ENCODE results near the gene CIAO3. TPM values are rescaled to one million over a fixed set of nuclear protein-coding genes. Genes with fewer than 3 reads are reported as not detected.

Gene CIAO3
- total RNA-seq, 1 donor from 2014 or later, result 46.0 TPM

DNA sequence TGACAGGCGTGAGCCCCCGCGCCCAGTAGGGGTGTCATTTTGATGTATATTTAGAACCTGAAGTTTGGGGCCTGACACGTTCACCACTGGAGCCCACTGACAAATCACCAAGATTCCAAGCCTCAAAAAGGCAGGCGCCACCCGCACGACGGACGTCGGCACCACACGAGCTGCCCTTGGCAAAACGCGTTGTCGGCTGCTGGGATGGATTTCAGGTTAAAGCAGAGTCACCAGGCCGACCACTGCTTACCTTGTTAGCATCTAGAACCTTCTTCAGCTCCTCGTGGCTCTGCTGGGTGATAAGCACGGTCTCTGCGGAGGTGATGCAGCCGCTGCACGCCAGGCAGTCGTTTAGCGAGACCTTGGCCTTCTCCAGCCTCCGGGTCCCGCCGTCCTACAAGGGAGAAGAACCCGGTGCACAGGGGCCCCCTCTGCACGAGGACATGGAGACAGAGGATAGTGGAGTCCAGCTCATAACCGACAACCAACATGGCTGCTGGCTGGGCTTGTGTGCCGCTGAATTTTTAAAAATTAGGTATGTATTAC, 3.8 kb downstream of the CIAO3 start:
- TF ChIP-seq, protein P1, sequence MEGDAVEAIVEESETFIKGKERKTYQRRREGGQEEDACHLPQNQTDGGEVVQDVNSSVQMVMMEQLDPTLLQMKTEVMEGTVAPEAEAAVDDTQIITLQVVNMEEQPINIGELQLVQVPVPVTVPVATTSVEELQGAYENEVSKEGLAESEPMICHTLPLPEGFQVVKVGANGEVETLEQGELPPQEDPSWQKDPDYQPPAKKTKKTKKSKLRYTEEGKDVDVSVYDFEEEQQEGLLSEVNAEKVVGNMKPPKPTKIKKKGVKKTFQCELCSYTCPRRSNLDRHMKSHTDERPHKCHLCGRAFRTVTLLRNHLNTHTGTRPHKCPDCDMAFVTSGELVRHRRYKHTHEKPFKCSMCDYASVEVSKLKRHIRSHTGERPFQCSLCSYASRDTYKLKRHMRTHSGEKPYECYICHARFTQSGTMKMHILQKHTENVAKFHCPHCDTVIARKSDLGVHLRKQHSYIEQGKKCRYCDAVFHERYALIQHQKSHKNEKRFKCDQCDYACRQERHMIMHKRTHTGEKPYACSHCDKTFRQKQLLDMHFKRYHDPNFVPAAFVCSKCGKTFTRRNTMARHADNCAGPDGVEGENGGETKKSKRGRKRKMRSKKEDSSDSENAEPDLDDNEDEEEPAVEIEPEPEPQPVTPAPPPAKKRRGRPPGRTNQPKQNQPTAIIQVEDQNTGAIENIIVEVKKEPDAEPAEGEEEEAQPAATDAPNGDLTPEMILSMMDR (IDR thresholded peaks at IDR 0.05; ENCODE audit: unreplicated experiment), result no peak
- Mint-ChIP-seq H3K27me3 (ENCODE audit: low read depth) (no peaks in the 10 kb centered on the region), H3K4me1 (peaks cover 9% of the 10 kb centered on the region), H3K9me3 (no peaks in the 10 kb centered on the region), H3K27ac (no peak overlapping the region), H3K36me3 (peaks cover 11% of the 10 kb centered on the region), H3K4me3 (no peak overlapping the region)
- DNase-seq (ENCODE audit: low spot score in 2 of 2, unreplicated experiment in 2 of 2), result no peak

DNA sequence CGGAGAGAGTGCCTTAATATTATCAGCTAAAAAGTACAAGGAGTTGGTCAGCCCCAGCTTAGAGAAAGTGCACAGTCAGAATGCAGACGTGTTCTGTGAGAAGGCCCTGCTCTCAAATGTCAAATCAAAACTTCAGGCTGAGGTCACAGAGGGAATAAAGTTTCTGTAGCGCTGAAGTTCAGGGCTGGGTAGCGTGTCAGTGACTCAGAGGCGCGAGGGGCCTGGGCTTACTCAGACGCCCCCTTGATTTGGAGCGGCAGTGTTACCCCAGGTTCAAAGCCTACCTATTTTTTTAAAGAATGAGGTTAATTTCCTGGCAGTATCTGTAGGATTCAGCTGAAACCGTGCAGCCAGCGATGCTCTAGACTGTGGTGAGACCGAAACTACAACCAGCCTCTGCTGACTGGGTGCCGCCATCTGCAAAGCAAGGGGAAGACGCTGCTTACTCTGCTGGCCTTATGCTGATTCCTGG, 4.8 kb downstream of the CIAO3 start:
- DNase-seq (ENCODE audit: low spot score in 2 of 2, unreplicated experiment in 2 of 2), result no peak
- TF ChIP-seq, protein P1 (IDR thresholded peaks at IDR 0.05; ENCODE audit: unreplicated experiment), result no peak
- Mint-ChIP-seq H3K36me3 (peaks cover 11% of the 10 kb centered on the region), H3K27me3 (ENCODE audit: low read depth) (no peaks in the 10 kb centered on the region), H3K4me1 (peaks cover 7% of the 10 kb centered on the region), H3K27ac (no peak overlapping the region), H3K9me3 (no peaks in the 10 kb centered on the region), H3K4me3 (no peak overlapping the region)

DNA sequence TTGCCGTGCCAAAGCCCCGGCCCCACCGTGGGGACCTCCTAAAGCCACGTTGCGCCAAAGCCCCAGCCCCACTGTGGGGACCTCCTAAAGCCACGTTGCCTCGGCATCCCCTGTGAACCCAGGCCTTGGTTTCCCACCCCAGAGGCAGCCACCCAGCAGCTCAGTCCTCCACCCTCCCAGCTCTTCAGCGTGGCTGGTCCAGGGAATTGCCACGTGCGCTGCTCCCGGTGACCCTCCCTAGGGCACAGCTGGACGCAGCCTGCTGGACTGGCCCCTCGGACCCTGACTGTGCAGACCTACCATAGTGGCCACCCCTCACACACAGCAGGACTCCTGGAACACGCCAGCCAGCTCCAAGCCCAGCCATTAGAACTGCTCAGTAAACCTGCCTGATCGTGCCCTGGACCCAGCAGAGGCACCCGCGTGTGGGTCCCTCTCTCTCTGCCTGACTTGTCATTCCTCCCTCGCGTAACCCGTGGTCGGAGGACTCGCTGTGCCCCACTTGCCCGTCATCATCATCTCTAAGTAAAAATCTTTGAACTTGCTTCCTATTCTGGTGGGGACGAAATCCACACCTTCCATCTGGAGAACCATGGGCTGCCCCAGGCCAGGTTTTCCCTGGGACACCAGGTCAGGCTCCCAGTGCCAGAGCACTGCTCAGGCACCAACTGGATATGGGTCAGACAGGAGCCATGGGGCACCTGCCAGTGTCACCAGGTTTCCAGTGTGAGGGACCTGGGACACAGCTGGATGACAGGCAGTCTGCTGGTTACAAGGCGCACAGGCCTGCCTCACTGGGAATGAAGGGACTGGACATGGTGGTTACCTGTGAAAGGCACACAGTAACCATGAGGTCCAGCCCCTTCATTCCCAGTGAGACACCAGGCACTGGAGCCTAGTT, 5.6 kb downstream of the CIAO3 start:
- no peaks in the 10 kb centered on the region for H3K9me3 Mint-ChIP-seq
- TF ChIP-seq, protein P1 (IDR thresholded peaks at IDR 0.05; ENCODE audit: unreplicated experiment), result no peak
- peaks cover 7% of the 10 kb centered on the region for H3K4me1 Mint-ChIP-seq
- H3K36me3 Mint-ChIP-seq, result peaks cover 11% of the 10 kb centered on the region
- H3K4me3 Mint-ChIP-seq, result no peak overlapping the region
- H3K27ac Mint-ChIP-seq, result no peak overlapping the region
- DNase-seq (ENCODE audit: low spot score in 2 of 2, unreplicated experiment in 2 of 2), result no peak
- no peaks in the 10 kb centered on the region for H3K27me3 Mint-ChIP-seq (ENCODE audit: low read depth)

DNA sequence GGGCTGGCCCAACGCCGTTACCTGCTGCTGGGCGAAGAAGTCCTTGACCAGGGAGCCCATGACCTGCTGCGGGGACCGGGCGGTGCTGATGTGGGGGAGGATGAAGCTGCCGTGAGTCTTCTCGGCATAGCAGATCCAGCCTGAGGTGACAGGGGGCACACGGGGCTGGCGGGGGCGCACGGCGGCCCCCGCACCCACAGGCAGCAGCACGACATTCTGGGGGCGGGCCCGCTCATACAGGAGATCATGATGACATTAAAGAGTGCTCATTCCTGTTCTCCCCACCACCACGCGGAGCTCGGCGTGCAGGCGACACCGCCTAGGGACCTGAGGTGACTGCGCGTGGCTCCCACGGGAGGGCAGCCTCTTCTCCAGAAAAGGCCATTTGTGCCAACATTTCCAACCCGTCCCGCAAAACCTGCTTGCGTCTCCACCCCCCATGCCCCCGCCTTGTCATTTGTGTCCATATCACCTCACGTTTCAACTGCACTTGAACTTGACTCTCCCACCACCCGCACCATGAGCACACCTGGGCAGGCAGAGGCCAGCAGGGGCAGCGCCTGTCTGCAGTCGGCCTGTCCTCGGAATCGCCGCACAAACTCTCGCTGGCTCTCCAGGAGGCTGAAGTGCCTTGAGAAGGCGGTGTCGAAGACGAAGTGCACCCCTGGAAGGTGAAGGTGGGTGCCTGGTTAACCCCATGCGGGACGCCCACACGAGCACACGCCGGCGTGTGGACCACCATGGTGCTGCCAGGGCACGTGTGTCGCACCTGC, 6.4 kb downstream of the CIAO3 start:
- H3K36me3 Mint-ChIP-seq, result peaks cover 11% of the 10 kb centered on the region
- no peaks in the 10 kb centered on the region for H3K27me3 Mint-ChIP-seq (ENCODE audit: low read depth)
- no peaks in the 10 kb centered on the region for H3K4me1 Mint-ChIP-seq
- no peak overlapping the region for H3K4me3 Mint-ChIP-seq
- H3K27ac Mint-ChIP-seq, result no peak overlapping the region
- peak in 1 of 2 experiments; percentile 15 for DNase-seq (ENCODE audit: low spot score in 2 of 2, unreplicated experiment in 2 of 2)
- no peaks in the 10 kb centered on the region for H3K9me3 Mint-ChIP-seq
- TF ChIP-seq, protein P1 (IDR thresholded peaks at IDR 0.05; ENCODE audit: unreplicated experiment), result no peak

DNA sequence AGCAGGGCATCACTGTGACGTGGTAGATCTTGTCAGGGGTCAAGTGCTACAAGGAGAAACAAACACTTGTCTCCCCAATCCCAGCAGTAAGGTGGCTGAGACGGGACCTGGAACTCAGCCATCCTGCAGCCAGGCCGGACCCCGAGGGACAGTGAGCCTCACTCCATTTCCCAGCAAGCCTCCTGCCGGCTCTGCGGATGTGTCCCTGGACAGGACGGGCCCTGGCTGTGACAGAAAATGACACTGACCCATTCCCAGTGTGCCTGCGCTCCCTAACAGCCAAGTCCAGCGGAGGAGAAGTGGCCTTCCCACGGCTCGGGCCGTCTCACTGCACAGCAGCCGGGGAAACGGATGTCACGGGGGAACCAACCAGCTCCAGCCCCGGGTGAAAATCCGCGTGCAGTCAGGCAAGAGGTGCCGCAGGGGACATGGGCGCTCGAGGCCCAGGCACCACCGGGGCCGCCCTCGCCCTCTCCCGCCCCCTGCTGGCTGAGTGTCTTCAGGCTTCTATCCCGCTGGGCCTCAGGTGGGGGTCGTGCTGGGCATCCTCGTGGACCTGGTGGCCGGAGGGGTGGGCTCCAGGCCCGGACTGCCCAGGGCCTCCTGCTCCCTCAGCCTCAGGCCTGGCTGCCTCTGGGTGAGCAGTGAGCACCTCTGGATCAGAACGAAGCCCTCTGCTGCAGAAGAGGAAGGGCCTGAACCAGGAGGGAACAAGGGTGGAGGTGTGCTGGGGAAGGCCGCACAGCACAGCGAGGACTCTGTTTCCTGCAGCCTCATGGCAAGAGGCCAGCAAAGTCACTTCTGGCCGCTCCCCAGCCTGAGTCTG, 7.2 kb downstream of the CIAO3 start:
- DNase-seq (ENCODE audit: low spot score in 2 of 2, unreplicated experiment in 2 of 2), result no peak
- H3K27ac Mint-ChIP-seq, result no peak overlapping the region
- TF ChIP-seq, protein P1 (IDR thresholded peaks at IDR 0.05; ENCODE audit: unreplicated experiment), result no peak

More for the DNA sequence above, 7.2 kb downstream of the CIAO3 start:
- Mint-ChIP-seq H3K36me3 (peaks cover 11% of the 10 kb centered on the region), H3K4me1 (no peaks in the 10 kb centered on the region), H3K9me3 (no peaks in the 10 kb centered on the region), H3K4me3 (no peak overlapping the region), H3K27me3 (ENCODE audit: low read depth) (peaks cover under 1% of the 10 kb centered on the region)

Data from mesothelial cell of epicardium (in vitro differentiated cells).